ENCODE data around the gene TRIM63. TPM values are rescaled to one million over a fixed set of nuclear protein-coding genes. Genes with fewer than 3 reads are reported as not detected.

Gene TRIM63
- polyA plus RNA-seq, 3 donors: 0.09 TPM; not detected in 2

GRCh38 chr1:26045722-26046245 lies 21.6 kb downstream of the TRIM63 start, which contains the start of gene SLC30A2:
Gene SLC30A2 (minus strand): TSS chr1:26046118. CDS start chr1:26045896, 222 bp downstream.
- Mint-ChIP-seq H3K27me3 (ENCODE audit: low read depth in 3 of 3) (peaks cover 51 to 85% (median 65%) of the 10 kb centered on the region in 3 donors), H3K36me3 (no peaks in the 10 kb centered on the region), H3K4me3 (peak within 1 kb of the TSS in 1 of 2 donors; percentile 84), H3K27ac (no peak within 1 kb of the TSS), H3K4me1 (peaks cover 6% of the 10 kb centered on the region), H3K9me3 (peaks cover 0 to 12% (median 1%) of the 10 kb centered on the region in 7 donors)
- H3K4me1 ChIP-seq (ENCODE audit: control insufficient read depth in 1 of 2, insufficient read depth in 2 of 2, low read length in 2 of 2): peaks cover 0 to 5% of the 10 kb centered on the region in 2 donors
- no peak within 1 kb of the TSS for H3K27ac ChIP-seq (ENCODE audit: low read depth in 1 of 2, low read length in 2 of 2)
- H3K36me3 ChIP-seq (replicated peaks in 1 of 2; ENCODE audit: control insufficient read depth in 1 of 2, insufficient read depth in 2 of 2, low read length in 2 of 2): no peaks in the 10 kb centered on the region
- no peak within 1 kb of the TSS for H3K9ac ChIP-seq (ENCODE audit: insufficient read depth, low read length, poor library complexity, severe bottlenecking)
- TF ChIP-seq CTCF (IDR thresholded peaks at IDR 0.05): no peak
- no peaks in the 10 kb centered on the region for H3K79me2 ChIP-seq (ENCODE audit: insufficient read depth, low read length)
- no peak within 1 kb of the TSS for H2AFZ ChIP-seq (ENCODE audit: insufficient read depth, low read depth, low read length, poor library complexity, severe bottlenecking)
- DNase-seq: no peak
- H3K4me2 ChIP-seq (replicated peaks; ENCODE audit: extremely low read depth, low read length, poor library complexity, severe bottlenecking): no peak within 1 kb of the TSS
- 1% methylated on average over 61 of the region's 62 CpGs for WGBS (ENCODE audit: insufficient coverage)
- peaks cover 0 to 24% of the 10 kb centered on the region in 2 donors for H3K9me3 ChIP-seq (replicated peaks in 1 of 2; ENCODE audit: control insufficient read depth in 1 of 2, insufficient read depth in 1 of 2, low read length in 2 of 2)
- no peaks in the 10 kb centered on the region for H4K20me1 ChIP-seq (ENCODE audit: insufficient read depth, low read length)
- no peak within 1 kb of the TSS for H3K4me3 ChIP-seq (replicated peaks in 1 of 3; ENCODE audit: low read depth in 2 of 3, low read length in 3 of 3)
- peaks cover 28 to 67% of the 10 kb centered on the region in 2 donors for H3K27me3 ChIP-seq (ENCODE audit: control insufficient read depth in 2 of 2, insufficient read depth in 2 of 2, low read length in 2 of 2)
- intact Hi-C loops (cut with micrococcal nuclease): no loop called here

DNA sequence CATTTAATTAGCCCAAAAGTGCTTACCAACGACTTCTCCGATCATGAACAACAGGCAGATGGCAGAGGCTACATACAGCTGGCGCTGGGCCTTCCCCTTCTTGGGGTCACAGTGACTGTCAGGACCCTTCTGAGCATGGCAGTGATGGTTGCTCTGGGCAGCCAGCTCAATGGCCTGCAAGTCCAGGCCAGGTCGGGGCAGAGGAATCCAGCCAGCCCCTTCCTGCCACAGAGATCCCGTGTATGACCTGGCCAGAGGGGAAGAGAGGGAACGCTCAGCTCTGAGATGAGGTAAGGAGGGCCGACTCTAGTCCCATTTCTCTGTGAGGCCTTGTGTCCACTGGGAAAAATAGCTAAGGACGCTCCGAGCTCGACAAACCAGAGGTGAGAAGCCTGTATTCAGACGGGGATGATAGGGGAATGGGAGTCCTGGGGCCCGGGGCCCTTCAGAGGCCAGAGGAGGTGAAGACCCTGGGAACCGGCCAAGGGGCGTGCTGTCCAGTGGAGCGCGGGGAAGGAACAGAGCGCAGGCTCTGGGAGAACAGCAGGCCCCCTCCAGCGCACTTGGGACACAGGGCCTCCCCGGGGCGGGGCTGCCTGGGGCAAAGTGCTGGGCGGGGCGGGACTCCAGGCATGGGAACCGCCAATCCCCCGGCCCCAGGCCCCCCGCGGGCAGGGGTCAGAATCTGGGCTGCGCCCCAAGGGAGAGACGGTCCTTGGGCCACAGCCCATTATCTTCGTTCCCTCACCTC lies 22.3 kb downstream of the TRIM63 start:
- intact Hi-C loops (cut with micrococcal nuclease): no loop called here
- Mint-ChIP-seq H3K4me3 (peak overlapping the region in 1 of 2 donors; percentile 84), H3K36me3 (no peaks in the 10 kb centered on the region), H3K9me3 (peaks cover 0 to 11% (median 1%) of the 10 kb centered on the region in 7 donors), H3K27me3 (ENCODE audit: low read depth in 3 of 3) (peaks cover 50 to 79% (median 61%) of the 10 kb centered on the region in 3 donors), H3K4me1 (peaks cover 6% of the 10 kb centered on the region), H3K27ac (no peak overlapping the region)
- H3K27me3 ChIP-seq (ENCODE audit: control insufficient read depth in 2 of 2, insufficient read depth in 2 of 2, low read length in 2 of 2): peaks cover 28 to 67% of the 10 kb centered on the region in 2 donors
- no peak overlapping the region for H3K4me3 ChIP-seq (replicated peaks in 1 of 3; ENCODE audit: low read depth in 2 of 3, low read length in 3 of 3)
- no peaks in the 10 kb centered on the region for H3K79me2 ChIP-seq (ENCODE audit: insufficient read depth, low read length)
- peaks cover 0 to 24% of the 10 kb centered on the region in 2 donors for H3K9me3 ChIP-seq (replicated peaks in 1 of 2; ENCODE audit: control insufficient read depth in 1 of 2, insufficient read depth in 1 of 2, low read length in 2 of 2)
- TF ChIP-seq CTCF (IDR thresholded peaks at IDR 0.05): no peak
- DNase-seq: no peak
- no peaks in the 10 kb centered on the region for H3K36me3 ChIP-seq (replicated peaks in 1 of 2; ENCODE audit: control insufficient read depth in 1 of 2, insufficient read depth in 2 of 2, low read length in 2 of 2)
- peaks cover 0 to 5% of the 10 kb centered on the region in 2 donors for H3K4me1 ChIP-seq (ENCODE audit: control insufficient read depth in 1 of 2, insufficient read depth in 2 of 2, low read length in 2 of 2)
- H3K9ac ChIP-seq (ENCODE audit: insufficient read depth, low read length, poor library complexity, severe bottlenecking): no peak overlapping the region
- no peak overlapping the region for H3K27ac ChIP-seq (ENCODE audit: low read depth in 1 of 2, low read length in 2 of 2)
- 34% methylated on average over 29 of the region's 29 CpGs for WGBS (ENCODE audit: insufficient coverage)
- no peak overlapping the region for H3K4me2 ChIP-seq (replicated peaks; ENCODE audit: extremely low read depth, low read length, poor library complexity, severe bottlenecking)
- H2AFZ ChIP-seq (ENCODE audit: insufficient read depth, low read depth, low read length, poor library complexity, severe bottlenecking): no peak overlapping the region
- no peaks in the 10 kb centered on the region for H4K20me1 ChIP-seq (ENCODE audit: insufficient read depth, low read length)
